ENCODE results near the gene SSUH2.

GRCh38 chr3:8604988-8605387, 39.6 kb downstream of the SSUH2 start:
- TF ChIP-seq EZH2 (IDR thresholded peaks at IDR 0.05) (no peak), POLR2AphosphoS5 (IDR thresholded peaks at IDR 0.05; ENCODE audit: borderline replicate concordance, low read depth, low read length) (no peak)
